GM23248 (cell line): ENCODE results near the gene NTF3.

Source experiments
- EZH2 ChIP-seq: fragments of 200-600 bp; sonication (generic); IDR thresholded peaks from 2 replicates; pipeline ENCODE4 v1.6.1; 2018; ENCODE audit warnings: antibody characterized with exemption, mild to moderate bottlenecking; ENCODE audit not compliant: insufficient read depth, poor library complexity, severe bottlenecking
- EZH2phosphoT487 ChIP-seq: fragments of 200-600 bp; sonication (generic); IDR thresholded peaks from 2 replicates; pipeline ENCODE4 v1.6.1; 2018; ENCODE audit warnings: antibody characterized with exemption, moderate library complexity, mild to moderate bottlenecking, low read depth; ENCODE audit not compliant: insufficient read depth

- TF ChIP-seq EZH2phosphoT487 = no peak
- TF ChIP-seq EZH2 = no peak
These were observed 32.6 kb upstream of the NTF3 start for GRCh38 chr12:5399266-5399665.
